ENCODE results near the gene WASF3.
A peak's percentile ranks its signal among the peaks of the same experiment; 100 is the strongest.

The WASF3 gene

GRCh38 chr13:26653842-26654241 is 96.4 kb downstream of the WASF3 start:
- H2BK12ac ChIP-seq (ENCODE audit: low read length in 2 of 2), result no peak overlapping the region
- no peak overlapping the region for H4K8ac ChIP-seq (ENCODE audit: low read length)
- no peak overlapping the region for H2BK15ac ChIP-seq (ENCODE audit: low read depth, poor library complexity, severe bottlenecking)
- 95% methylated on average over 4 of the region's 4 CpGs for whole genome bisulfite sequencing
- H2BK5ac ChIP-seq (ENCODE audit: low read depth, low read length, poor library complexity, severe bottlenecking), result no peak overlapping the region
- no peak overlapping the region for H3K4me2 ChIP-seq (ENCODE audit: low read length, poor library complexity, severe bottlenecking)
- H3K79me1 ChIP-seq (replicated peaks; ENCODE audit: low read length, poor library complexity, severe bottlenecking), result peaks cover 4% of the 10 kb centered on the region
- no peak overlapping the region for H3K9ac ChIP-seq (ENCODE audit: low read length)
- H3K14ac ChIP-seq (ENCODE audit: low read length in 2 of 2), result no peak overlapping the region
- no peak overlapping the region for H3K23ac ChIP-seq (ENCODE audit: low read length in 2 of 2)
- DNase-seq, result no peak
- no peak overlapping the region for H3K27ac ChIP-seq (ENCODE audit: low read length, poor library complexity, severe bottlenecking)
- H3K36me3 ChIP-seq (ENCODE audit: control insufficient read depth in 1 of 2, insufficient read depth in 2 of 2, low read depth in 1 of 2, low read length in 2 of 2), result peaks cover 0 to 4% of the 10 kb centered on the region in 2 experiments
- no peak overlapping the region for H3K4me3 ChIP-seq (ENCODE audit: insufficient read depth in 1 of 2, low read depth in 1 of 2, low read length in 2 of 2)
- H4K91ac ChIP-seq (ENCODE audit: low read length), result no peak overlapping the region
- no peak overlapping the region for H2AFZ ChIP-seq (ENCODE audit: low read depth, low read length)
- no peaks in the 10 kb centered on the region for H3K27me3 ChIP-seq (ENCODE audit: control insufficient read depth in 1 of 2, insufficient read depth in 1 of 2, low read length in 2 of 2)
- H3K9me3 ChIP-seq (ENCODE audit: control insufficient read depth, low read length), result peaks cover 17% of the 10 kb centered on the region
- H3K4ac ChIP-seq (ENCODE audit: low read depth in 1 of 2, low read length in 2 of 2), result no peak overlapping the region
- peak overlapping the region in 1 of 2 experiments; percentile 12 for H3K18ac ChIP-seq (ENCODE audit: low read depth in 1 of 2, low read length in 2 of 2)
- no peaks in the 10 kb centered on the region for H3K4me1 ChIP-seq (ENCODE audit: control insufficient read depth, insufficient read depth, low read depth, low read length)
- H2AK5ac ChIP-seq (ENCODE audit: low read length, severe bottlenecking), result no peak overlapping the region
- H2BK120ac ChIP-seq (ENCODE audit: low read depth, low read length), result no peak overlapping the region

GRCh38 chr13:26656919-26657318 is 99.4 kb downstream of the WASF3 start:
- 58% methylated on average over 2 of the region's 4 CpGs for WGBS
- Histone ChIP-seq H3K14ac (ENCODE audit: low read length in 2 of 2) (no peak overlapping the region), H3K27ac (ENCODE audit: low read length, poor library complexity, severe bottlenecking) (no peak overlapping the region), H3K23ac (ENCODE audit: low read length in 2 of 2) (no peak overlapping the region), H2BK12ac (ENCODE audit: low read length in 2 of 2) (no peak overlapping the region), H4K8ac (ENCODE audit: low read length) (no peak overlapping the region), H3K4me2 (ENCODE audit: low read length, poor library complexity, severe bottlenecking) (no peak overlapping the region), H3K27me3 (ENCODE audit: control insufficient read depth in 1 of 2, insufficient read depth in 1 of 2, low read length in 2 of 2) (no peaks in the 10 kb centered on the region), H3K9me3 (ENCODE audit: control insufficient read depth, low read length) (no peaks in the 10 kb centered on the region), H3K4me1 (ENCODE audit: control insufficient read depth, insufficient read depth, low read depth, low read length) (peaks cover 2% of the 10 kb centered on the region), H4K91ac (ENCODE audit: low read length) (no peak overlapping the region), H3K79me1 (replicated peaks; ENCODE audit: low read length, poor library complexity, severe bottlenecking) (peaks cover 14% of the 10 kb centered on the region), H2AFZ (ENCODE audit: low read depth, low read length) (no peak overlapping the region), H2BK15ac (ENCODE audit: low read depth, poor library complexity, severe bottlenecking) (no peak overlapping the region), H2BK120ac (ENCODE audit: low read depth, low read length) (no peak overlapping the region), H2BK5ac (ENCODE audit: low read depth, low read length, poor library complexity, severe bottlenecking) (no peak overlapping the region), H3K36me3 (ENCODE audit: control insufficient read depth in 1 of 2, insufficient read depth in 2 of 2, low read depth in 1 of 2, low read length in 2 of 2) (peaks cover 0 to 3% of the 10 kb centered on the region in 2 experiments), H3K4me3 (ENCODE audit: insufficient read depth in 1 of 2, low read depth in 1 of 2, low read length in 2 of 2) (no peak overlapping the region), H3K9ac (ENCODE audit: low read length) (no peak overlapping the region), H3K18ac (ENCODE audit: low read depth in 1 of 2, low read length in 2 of 2) (no peak overlapping the region), H3K4ac (ENCODE audit: low read depth in 1 of 2, low read length in 2 of 2) (no peak overlapping the region), H2AK5ac (ENCODE audit: low read length, severe bottlenecking) (no peak overlapping the region)
- peak; percentile 73 for DNase-seq

- H3K4me3 ChIP-seq (ENCODE audit: insufficient read depth in 1 of 2, low read depth in 1 of 2, low read length in 2 of 2), result no peak overlapping the region
- no peak overlapping the region for H3K27ac ChIP-seq (ENCODE audit: low read length, poor library complexity, severe bottlenecking)
- no peak for DNase-seq
- no peak overlapping the region for H3K4me2 ChIP-seq (ENCODE audit: low read length, poor library complexity, severe bottlenecking)
- no peaks in the 10 kb centered on the region for H3K27me3 ChIP-seq (ENCODE audit: control insufficient read depth in 1 of 2, insufficient read depth in 1 of 2, low read length in 2 of 2)
- no peak overlapping the region for H3K9ac ChIP-seq (ENCODE audit: low read length)
- H4K91ac ChIP-seq (ENCODE audit: low read length), result no peak overlapping the region
- no peak overlapping the region for H3K23ac ChIP-seq (ENCODE audit: low read length in 2 of 2)
- peaks cover 14% of the 10 kb centered on the region for H3K79me1 ChIP-seq (replicated peaks; ENCODE audit: low read length, poor library complexity, severe bottlenecking)
- no peak overlapping the region for H2AFZ ChIP-seq (ENCODE audit: low read depth, low read length)
- H3K18ac ChIP-seq (ENCODE audit: low read depth in 1 of 2, low read length in 2 of 2), result no peak overlapping the region
- no peaks in the 10 kb centered on the region for H3K9me3 ChIP-seq (ENCODE audit: control insufficient read depth, low read length)
- no peak overlapping the region for H3K4ac ChIP-seq (ENCODE audit: low read depth in 1 of 2, low read length in 2 of 2)
- H4K8ac ChIP-seq (ENCODE audit: low read length), result no peak overlapping the region
- WGBS, result 93% methylated on average over 3 of the region's 4 CpGs
- no peak overlapping the region for H2AK5ac ChIP-seq (ENCODE audit: low read length, severe bottlenecking)
- no peak overlapping the region for H2BK5ac ChIP-seq (ENCODE audit: low read depth, low read length, poor library complexity, severe bottlenecking)
- H2BK12ac ChIP-seq (ENCODE audit: low read length in 2 of 2), result no peak overlapping the region
- H2BK15ac ChIP-seq (ENCODE audit: low read depth, poor library complexity, severe bottlenecking), result no peak overlapping the region
- H3K4me1 ChIP-seq (ENCODE audit: control insufficient read depth, insufficient read depth, low read depth, low read length), result peaks cover 2% of the 10 kb centered on the region
- H3K14ac ChIP-seq (ENCODE audit: low read length in 2 of 2), result no peak overlapping the region
- H3K36me3 ChIP-seq (ENCODE audit: control insufficient read depth in 1 of 2, insufficient read depth in 2 of 2, low read depth in 1 of 2, low read length in 2 of 2), result peaks cover 0 to 6% of the 10 kb centered on the region in 2 experiments
- no peak overlapping the region for H2BK120ac ChIP-seq (ENCODE audit: low read depth, low read length)
Measured at GRCh38 chr13:26658448-26659385, 101.2 kb downstream of the WASF3 start.

GRCh38 chr13:26660185-26660584 is 102.7 kb downstream of the WASF3 start:
- Histone ChIP-seq H2AFZ (ENCODE audit: low read depth, low read length) (no peak overlapping the region), H3K4me3 (ENCODE audit: insufficient read depth in 1 of 2, low read depth in 1 of 2, low read length in 2 of 2) (no peak overlapping the region), H2AK5ac (ENCODE audit: low read length, severe bottlenecking) (no peak overlapping the region), H2BK120ac (ENCODE audit: low read depth, low read length) (no peak overlapping the region), H3K27ac (ENCODE audit: low read length, poor library complexity, severe bottlenecking) (no peak overlapping the region), H3K4me1 (ENCODE audit: control insufficient read depth, insufficient read depth, low read depth, low read length) (peaks cover 2% of the 10 kb centered on the region), H3K23ac (ENCODE audit: low read length in 2 of 2) (no peak overlapping the region), H2BK5ac (ENCODE audit: low read depth, low read length, poor library complexity, severe bottlenecking) (no peak overlapping the region), H3K18ac (ENCODE audit: low read depth in 1 of 2, low read length in 2 of 2) (no peak overlapping the region), H3K36me3 (ENCODE audit: control insufficient read depth in 1 of 2, insufficient read depth in 2 of 2, low read depth in 1 of 2, low read length in 2 of 2) (peaks cover 0 to 11% of the 10 kb centered on the region in 2 experiments), H3K4ac (ENCODE audit: low read depth in 1 of 2, low read length in 2 of 2) (no peak overlapping the region), H3K9ac (ENCODE audit: low read length) (no peak overlapping the region), H4K8ac (ENCODE audit: low read length) (no peak overlapping the region), H3K9me3 (ENCODE audit: control insufficient read depth, low read length) (no peaks in the 10 kb centered on the region), H4K91ac (ENCODE audit: low read length) (no peak overlapping the region), H2BK12ac (ENCODE audit: low read length in 2 of 2) (no peak overlapping the region), H3K14ac (ENCODE audit: low read length in 2 of 2) (no peak overlapping the region), H2BK15ac (ENCODE audit: low read depth, poor library complexity, severe bottlenecking) (peak overlapping the region; percentile 12), H3K79me1 (replicated peaks; ENCODE audit: low read length, poor library complexity, severe bottlenecking) (peaks cover 14% of the 10 kb centered on the region), H3K4me2 (ENCODE audit: low read length, poor library complexity, severe bottlenecking) (no peak overlapping the region), H3K27me3 (ENCODE audit: control insufficient read depth in 1 of 2, insufficient read depth in 1 of 2, low read length in 2 of 2) (no peaks in the 10 kb centered on the region)
- no peak for DNase-seq
- 81% methylated on average over 5 of the region's 5 CpGs for WGBS
